Mesendoderm (in vitro differentiated cells): ENCODE measurements around the gene ABCC2.
A peak's percentile ranks its signal among the peaks of the same experiment; 100 is the strongest.

Experiments
- DNase-seq: peaks from one replicate; pipeline ENCODE4 v3.0.0; 2013
- H2AK5ac ChIP-seq: 2 replicates; pipeline ENCODE4 v1.6.1; 2013; ENCODE audit warnings: low read length, inconsistent platforms
- H2BK120ac ChIP-seq: 2 replicates; pipeline ENCODE4 v1.6.1; 2013; ENCODE audit warnings: low read depth, mild to moderate bottlenecking, low read length, moderate library complexity, mixed read lengths
- H2BK15ac ChIP-seq: replicated peaks from 2 replicates; pipeline ENCODE4 v1.6.1; 2013; ENCODE audit warnings: low read depth, mild to moderate bottlenecking, moderate library complexity
- H2BK5ac ChIP-seq: 2 replicates; pipeline ENCODE4 v1.6.1; 2013; ENCODE audit warnings: low read length, inconsistent platforms
- H3K18ac ChIP-seq: 2 replicates; pipeline ENCODE4 v1.6.1; 2013; ENCODE audit warnings: mild to moderate bottlenecking, low read length, mixed read lengths
- H3K23ac ChIP-seq: one replicate; pipeline ENCODE4 v1.6.1; 2013; ENCODE audit warnings: low read length
- H3K27ac ChIP-seq: 2 replicates; pipeline ENCODE4 v1.5.1; 2013; ENCODE audit warnings: low read depth, mild to moderate bottlenecking, inconsistent platforms, low read length, moderate library complexity
- H3K27me3 ChIP-seq: 2 replicates; pipeline ENCODE4 v1.6.1; 2013; ENCODE audit warnings: low read length, control low read depth, mild to moderate bottlenecking, inconsistent platforms; ENCODE audit not compliant: insufficient read depth, poor library complexity
- H3K36me3 ChIP-seq: 2 replicates; pipeline ENCODE4 v1.6.1; 2013; ENCODE audit warnings: low read length, inconsistent platforms; ENCODE audit not compliant: control insufficient read depth, insufficient read depth
- H3K4ac ChIP-seq: one replicate; pipeline ENCODE4 v1.6.1; 2013; ENCODE audit warnings: low read depth, mild to moderate bottlenecking, low read length, moderate library complexity
- H3K4me1 ChIP-seq: 2 replicates; pipeline ENCODE4 v1.6.1; 2013; ENCODE audit warnings: low read depth, low read length, inconsistent platforms; ENCODE audit not compliant: control insufficient read depth
- H3K4me2 ChIP-seq: 2 replicates; pipeline ENCODE4 v1.6.1; 2013; ENCODE audit warnings: low read length
- H3K4me3 ChIP-seq: 2 replicates; pipeline ENCODE4 v1.5.1; 2013; ENCODE audit warnings: mild to moderate bottlenecking, low read length
- H3K56ac ChIP-seq: one replicate; pipeline ENCODE4 v1.6.1; 2013; ENCODE audit warnings: low read length
- H3K79me1 ChIP-seq: 2 replicates; pipeline ENCODE4 v1.6.1; 2013; ENCODE audit warnings: low read length, inconsistent platforms
- H3K79me2 ChIP-seq: 2 replicates; pipeline ENCODE4 v1.6.1; 2013; ENCODE audit warnings: mild to moderate bottlenecking, low read length; ENCODE audit not compliant: control insufficient read depth, insufficient read depth
- H3K9ac ChIP-seq: 2 replicates; pipeline ENCODE4 v1.6.1; 2013; ENCODE audit warnings: low read length, inconsistent platforms
- H4K5ac ChIP-seq: one replicate; pipeline ENCODE4 v1.6.1; 2013; ENCODE audit warnings: low read length
- H4K8ac ChIP-seq: one replicate; pipeline ENCODE4 v1.6.1; 2013; ENCODE audit warnings: low read depth, mild to moderate bottlenecking, control low read depth, low read length, moderate library complexity
- WGBS: extraction: QIAGEN DNeasy Blood & Tissue Kit; methylation state at CpG from one replicate; pipeline ENCODE4 v1.1.7; 2013; ENCODE audit warnings: low lambda C conversion rate, missing lambda C conversion rate; ENCODE audit not compliant: insufficient coverage; ENCODE audit errors: extremely low coverage; 5-methylcytosine and 5-hydroxymethylcytosine counted together

ABCC2 gene

GRCh38 chr10:99785646-99786045 lies 3.2 kb downstream of the ABCC2 start:
- Histone ChIP-seq H3K4ac (no peak overlapping the region), H4K5ac (no peak overlapping the region), H3K4me3 (no peak overlapping the region), H2BK5ac (no peak overlapping the region), H3K56ac (no peak overlapping the region), H4K8ac (no peak overlapping the region), H3K79me2 (no peaks in the 10 kb centered on the region), H3K4me1 (no peaks in the 10 kb centered on the region), H2BK15ac (no peak overlapping the region), H3K23ac (no peak overlapping the region), H2AK5ac (no peak overlapping the region), H3K79me1 (no peaks in the 10 kb centered on the region), H3K36me3 (no peaks in the 10 kb centered on the region), H3K27me3 (no peaks in the 10 kb centered on the region), H3K18ac (no peak overlapping the region), H2BK120ac (no peak overlapping the region), H3K27ac (no peak overlapping the region), H3K9ac (no peak overlapping the region), H3K4me2 (no peak overlapping the region)
- WGBS: no CpG with 5 or more reads among the region's 6 CpGs
- peak; percentile 87 for DNase-seq

DNA sequence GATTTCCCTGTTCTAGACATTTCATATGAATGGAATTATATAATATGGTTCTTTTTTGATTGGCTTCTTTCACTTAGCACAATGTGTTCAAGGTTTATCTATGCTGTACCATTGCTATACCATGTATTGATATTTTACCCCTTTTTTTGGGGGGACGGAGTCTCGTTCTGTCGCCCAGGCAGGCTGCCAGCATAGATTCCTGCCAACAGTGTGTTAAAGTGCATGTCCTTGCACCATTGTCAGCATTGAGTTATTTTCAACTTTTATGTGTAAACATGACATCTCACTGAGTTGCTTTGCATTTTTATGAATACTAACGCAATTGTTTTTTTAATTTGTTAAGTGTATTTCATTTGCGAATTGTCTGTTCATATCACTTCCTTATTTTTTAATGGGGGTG lies 4.9 kb downstream of the ABCC2 start:
- H2BK5ac ChIP-seq: no peak overlapping the region
- H3K23ac ChIP-seq: no peak overlapping the region
- no peak overlapping the region for H3K4ac ChIP-seq
- no peaks in the 10 kb centered on the region for H3K27me3 ChIP-seq
- no CpG with 5 or more reads among the region's 5 CpGs for whole genome bisulfite sequencing
- H3K79me1 ChIP-seq: no peaks in the 10 kb centered on the region
- H3K36me3 ChIP-seq: no peaks in the 10 kb centered on the region
- DNase-seq: no peak
- no peak overlapping the region for H3K4me2 ChIP-seq
- no peak overlapping the region for H3K9ac ChIP-seq
- H3K27ac ChIP-seq: no peak overlapping the region
- H2BK15ac ChIP-seq: no peak overlapping the region
- H2BK120ac ChIP-seq: no peak overlapping the region
- H3K18ac ChIP-seq: no peak overlapping the region
- no peak overlapping the region for H3K4me3 ChIP-seq
- H4K5ac ChIP-seq: no peak overlapping the region
- no peaks in the 10 kb centered on the region for H3K79me2 ChIP-seq
- no peak overlapping the region for H3K56ac ChIP-seq
- no peaks in the 10 kb centered on the region for H3K4me1 ChIP-seq
- H2AK5ac ChIP-seq: no peak overlapping the region
- no peak overlapping the region for H4K8ac ChIP-seq

DNA sequence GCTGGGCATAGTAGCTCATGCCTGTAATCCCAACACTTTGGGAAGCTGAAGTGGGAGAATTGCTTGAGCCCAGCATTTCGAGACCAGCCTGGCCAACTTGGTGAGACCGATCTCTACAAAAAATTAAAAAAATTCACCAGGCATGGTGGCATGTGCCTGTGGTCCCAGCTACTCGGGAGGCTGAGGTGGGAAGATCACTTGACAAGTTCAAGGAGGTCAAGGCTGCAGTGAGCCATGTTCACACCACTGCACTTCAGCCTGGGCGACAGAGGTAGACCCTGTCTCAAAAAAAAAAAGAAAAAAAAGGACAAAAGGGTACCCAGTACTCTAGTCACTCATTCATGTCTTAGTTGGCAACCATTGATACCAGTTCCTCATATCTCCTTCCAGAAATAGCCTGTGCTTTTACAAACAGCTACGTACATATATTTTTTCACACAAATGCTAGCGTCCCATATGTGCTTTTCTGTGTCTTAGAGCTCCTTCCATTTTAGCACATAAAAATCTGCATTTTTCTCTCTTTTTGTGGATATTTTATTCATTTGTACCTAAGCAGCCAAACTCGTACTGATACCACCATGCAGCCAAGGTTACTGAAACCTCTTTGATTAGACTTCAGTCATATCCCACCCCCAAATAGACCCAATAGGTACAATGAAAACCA lies 5.5 kb downstream of the ABCC2 start:
- no peak overlapping the region for H3K27ac ChIP-seq

GRCh38 chr10:99788598-99789256 lies 6.3 kb downstream of the ABCC2 start:
- H3K27ac ChIP-seq: no peak overlapping the region
- H3K4me3 ChIP-seq: no peak overlapping the region
- H3K9ac ChIP-seq: no peak overlapping the region
- H2BK15ac ChIP-seq: no peak overlapping the region
- no peak overlapping the region for H3K56ac ChIP-seq
- H2AK5ac ChIP-seq: no peak overlapping the region
- no peak overlapping the region for H2BK5ac ChIP-seq
- no peaks in the 10 kb centered on the region for H3K36me3 ChIP-seq
- no peaks in the 10 kb centered on the region for H3K79me2 ChIP-seq
- H3K18ac ChIP-seq: no peak overlapping the region
- H3K4ac ChIP-seq: no peak overlapping the region
- H4K8ac ChIP-seq: no peak overlapping the region
- no peaks in the 10 kb centered on the region for H3K27me3 ChIP-seq
- WGBS: no CpG with 5 or more reads among the region's 6 CpGs
- H3K79me1 ChIP-seq: no peaks in the 10 kb centered on the region
- no peak overlapping the region for H4K5ac ChIP-seq
- no peak overlapping the region for H2BK120ac ChIP-seq
- no peak overlapping the region for H3K4me2 ChIP-seq
- DNase-seq: no peak
- no peaks in the 10 kb centered on the region for H3K4me1 ChIP-seq
- no peak overlapping the region for H3K23ac ChIP-seq

More for the DNA sequence above, 5.5 kb downstream of the ABCC2 start:
- no peak overlapping the region for H3K9ac ChIP-seq
- H2BK120ac ChIP-seq: no peak overlapping the region
- no peak overlapping the region for H3K4ac ChIP-seq
- no peak for DNase-seq
- WGBS: no CpG with 5 or more reads among the region's 7 CpGs
- H3K4me2 ChIP-seq: no peak overlapping the region
- H3K4me3 ChIP-seq: no peak overlapping the region
- no peaks in the 10 kb centered on the region for H3K36me3 ChIP-seq
- H2AK5ac ChIP-seq: no peak overlapping the region
- no peak overlapping the region for H4K5ac ChIP-seq
- H3K4me1 ChIP-seq: no peaks in the 10 kb centered on the region
- no peak overlapping the region for H3K56ac ChIP-seq
- no peak overlapping the region for H2BK5ac ChIP-seq
- no peak overlapping the region for H3K18ac ChIP-seq
- no peaks in the 10 kb centered on the region for H3K79me2 ChIP-seq
- H4K8ac ChIP-seq: no peak overlapping the region
- H3K23ac ChIP-seq: no peak overlapping the region
- no peaks in the 10 kb centered on the region for H3K27me3 ChIP-seq
- no peaks in the 10 kb centered on the region for H3K79me1 ChIP-seq
- H2BK15ac ChIP-seq: no peak overlapping the region

DNA sequence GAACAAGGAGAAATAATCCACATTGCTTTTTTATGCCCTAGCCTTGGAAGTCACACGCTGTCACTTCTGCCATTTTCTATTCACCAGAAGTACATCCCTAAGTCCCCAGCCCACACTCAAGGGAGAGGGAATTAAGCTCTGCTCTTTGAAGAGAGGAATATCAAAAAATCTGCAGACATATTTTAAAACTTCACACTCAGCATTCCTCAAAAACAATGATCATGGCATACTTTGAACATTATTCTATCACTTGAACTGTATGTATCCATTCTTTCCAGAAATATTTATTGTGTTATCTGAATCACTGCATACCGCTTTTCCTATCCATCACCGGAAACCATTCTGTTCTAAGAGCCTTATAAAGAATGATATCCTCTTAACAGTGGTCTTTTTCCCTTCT lies 9.4 kb downstream of the ABCC2 start:
- H3K23ac ChIP-seq: no peak overlapping the region
- H4K8ac ChIP-seq: no peak overlapping the region
- H3K4me3 ChIP-seq: no peak overlapping the region
- no CpG with 5 or more reads among the region's 3 CpGs for WGBS
- no peak for DNase-seq
- no peak overlapping the region for H3K56ac ChIP-seq
- H3K9ac ChIP-seq: no peak overlapping the region
- H2BK120ac ChIP-seq: no peak overlapping the region
- H3K4me2 ChIP-seq: no peak overlapping the region
- H3K27me3 ChIP-seq: no peaks in the 10 kb centered on the region
- H2BK15ac ChIP-seq: no peak overlapping the region
- H3K79me2 ChIP-seq: no peaks in the 10 kb centered on the region
- no peak overlapping the region for H4K5ac ChIP-seq
- no peak overlapping the region for H2AK5ac ChIP-seq
- H3K4me1 ChIP-seq: no peaks in the 10 kb centered on the region
- H3K18ac ChIP-seq: no peak overlapping the region
- no peak overlapping the region for H3K27ac ChIP-seq
- H2BK5ac ChIP-seq: no peak overlapping the region
- no peaks in the 10 kb centered on the region for H3K79me1 ChIP-seq
- no peaks in the 10 kb centered on the region for H3K36me3 ChIP-seq
- no peak overlapping the region for H3K4ac ChIP-seq

DNA sequence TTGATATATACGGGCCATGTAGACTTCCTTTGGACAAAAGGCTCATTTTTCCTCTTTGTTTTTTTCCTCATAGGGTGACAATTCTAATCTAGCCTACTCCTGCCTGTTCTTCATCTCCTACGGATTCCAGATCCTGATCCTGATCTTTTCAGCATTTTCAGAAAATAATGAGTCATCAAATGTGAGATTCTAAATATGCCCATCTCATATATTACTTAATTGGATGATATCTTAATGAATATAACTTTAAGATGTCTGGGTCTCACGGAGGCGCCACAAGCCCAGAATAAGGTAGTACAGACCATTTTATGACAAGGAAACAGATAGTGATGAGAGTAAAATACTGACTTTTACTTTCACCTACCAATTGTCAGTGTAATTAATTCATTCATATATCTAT lies 11.4 kb downstream of the ABCC2 start:
- no peak overlapping the region for H3K4ac ChIP-seq
- no peak overlapping the region for H3K23ac ChIP-seq
- no peak overlapping the region for H4K5ac ChIP-seq
- no peaks in the 10 kb centered on the region for H3K27me3 ChIP-seq
- H3K79me1 ChIP-seq: no peaks in the 10 kb centered on the region
- H3K79me2 ChIP-seq: no peaks in the 10 kb centered on the region
- no peak overlapping the region for H3K27ac ChIP-seq
- no peaks in the 10 kb centered on the region for H3K36me3 ChIP-seq
- no CpG with 5 or more reads among the region's 4 CpGs for WGBS
- H2BK5ac ChIP-seq: no peak overlapping the region
- no peaks in the 10 kb centered on the region for H3K4me1 ChIP-seq
- H2BK15ac ChIP-seq: no peak overlapping the region
- H3K18ac ChIP-seq: no peak overlapping the region
- no peak overlapping the region for H3K4me2 ChIP-seq
- DNase-seq: no peak
- H4K8ac ChIP-seq: no peak overlapping the region
- H3K56ac ChIP-seq: no peak overlapping the region
- H2AK5ac ChIP-seq: no peak overlapping the region
- H3K4me3 ChIP-seq: no peak overlapping the region
- H2BK120ac ChIP-seq: no peak overlapping the region
- no peak overlapping the region for H3K9ac ChIP-seq
